ENCODE data around the gene LIPC.

Gene LIPC

DNA sequence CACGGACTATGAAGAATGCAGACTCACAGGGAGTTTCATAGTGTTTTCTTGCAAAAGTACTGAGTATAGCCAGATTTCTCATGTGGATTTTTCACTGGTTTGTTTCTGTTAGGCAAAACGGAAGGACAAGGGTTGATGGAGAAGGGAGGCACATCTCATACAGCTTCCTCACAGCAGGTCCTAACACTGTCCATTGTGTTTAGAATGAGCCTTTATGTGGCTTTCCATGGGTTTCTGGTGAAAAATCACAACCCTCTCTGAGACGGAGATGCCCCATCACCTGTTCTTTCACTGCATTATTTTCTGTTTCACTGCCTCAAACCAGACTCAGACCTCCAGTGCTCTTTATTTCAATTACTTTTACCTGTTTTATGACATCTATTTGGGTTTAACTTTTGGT lies 25.0 kb upstream of the LIPC start:
- DNase-seq (ENCODE audit: low read depth in 2 of 2), result no peak

DNA sequence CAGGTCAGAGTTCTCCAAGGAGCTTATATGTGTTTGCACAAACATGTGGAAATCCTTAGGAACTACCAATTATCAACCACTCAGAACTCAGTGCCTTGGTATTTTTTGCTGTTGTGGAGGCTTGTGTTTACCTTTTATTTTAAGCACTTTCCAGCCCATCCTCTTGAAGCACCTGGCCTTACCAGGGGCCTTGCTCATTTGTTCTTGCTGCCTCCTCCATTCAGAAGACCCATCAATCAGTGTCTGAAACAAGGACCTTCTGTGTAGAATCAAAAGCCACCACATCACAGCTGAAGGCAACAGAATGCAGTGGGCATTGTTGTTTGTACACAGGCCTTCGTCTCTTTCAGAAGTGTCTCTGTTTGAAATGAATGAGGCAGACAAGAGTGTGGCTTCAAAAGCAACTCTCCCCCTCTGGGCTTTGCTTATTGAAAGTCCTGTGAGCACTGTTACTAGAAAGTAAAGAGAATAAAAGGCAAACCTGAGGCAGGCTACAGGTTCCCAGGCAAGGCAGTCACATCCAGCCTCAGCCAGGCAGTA lies 24.5 kb upstream of the LIPC start:
- no peak for DNase-seq (ENCODE audit: low read depth in 2 of 2)

- DNase-seq (ENCODE audit: low read depth in 2 of 2), result no peak
Measured at GRCh38 chr15:58407778-58408177, 24.0 kb upstream of the LIPC start.

DNA sequence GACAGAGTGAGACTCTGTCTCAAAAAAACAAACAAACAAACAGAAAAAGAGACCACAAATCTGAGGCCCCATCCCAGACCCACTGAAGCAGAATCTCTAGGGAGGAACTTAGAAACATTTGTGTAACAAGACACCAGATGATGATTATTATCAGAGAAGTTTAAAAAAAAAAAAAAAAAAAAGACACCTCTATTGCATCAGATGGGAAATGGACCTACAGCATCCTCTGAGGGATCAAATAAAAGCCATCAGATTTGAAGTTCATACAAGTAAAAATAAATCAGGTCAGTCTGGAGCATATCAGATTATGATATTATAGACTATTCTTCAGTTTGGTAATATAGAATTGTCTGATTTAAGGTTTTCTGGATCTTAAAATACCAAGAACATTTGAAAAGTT lies 21.9 kb upstream of the LIPC start:
- no peak for DNase-seq (ENCODE audit: low read depth in 2 of 2)

DNA sequence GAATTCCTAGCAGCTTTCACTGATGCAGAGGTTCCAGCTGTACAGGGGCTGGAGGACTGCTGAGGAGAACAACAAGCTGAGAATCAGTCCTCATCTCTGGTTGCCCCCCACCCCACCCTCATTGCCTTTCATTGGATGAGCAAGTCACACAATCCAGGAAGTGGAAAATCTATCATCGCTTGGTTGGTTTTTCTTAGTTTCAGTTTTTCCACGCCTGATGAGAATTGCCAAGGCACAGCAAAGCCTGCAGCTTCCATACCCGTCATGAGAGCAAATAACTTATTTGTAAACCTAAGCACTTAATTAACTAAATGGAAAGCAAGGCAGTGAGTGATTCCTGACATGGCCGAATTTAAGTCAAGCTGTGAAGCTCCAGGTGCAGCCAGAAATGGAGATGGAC lies 21.4 kb upstream of the LIPC start:
- peak in 1 of 2 donors; percentile 17 for DNase-seq (ENCODE audit: low read depth in 2 of 2)

DNA sequence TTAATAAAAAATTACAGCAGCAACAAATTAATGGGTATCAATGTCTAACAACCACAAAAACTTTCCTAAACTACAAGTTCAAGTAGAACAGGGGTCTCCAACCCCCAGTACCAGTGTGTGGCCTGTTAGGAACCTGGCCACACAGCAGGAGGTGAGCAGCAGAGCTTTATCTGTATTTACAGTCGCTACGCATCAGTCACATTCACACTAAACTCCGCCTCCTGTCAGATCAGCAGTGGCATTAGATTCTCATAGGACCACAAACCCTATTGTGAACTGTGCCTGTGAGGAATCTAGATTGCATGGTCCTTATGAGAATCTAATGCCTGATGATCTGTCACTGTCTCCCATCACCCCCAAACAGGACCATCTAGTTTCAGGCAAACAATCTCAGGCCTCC lies 18.5 kb upstream of the LIPC start:
- DNase-seq (ENCODE audit: low read depth in 2 of 2), result no peak

GRCh38 chr15:58415636-58416035 lies 16.2 kb upstream of the LIPC start:
- DNase-seq (ENCODE audit: low read depth in 2 of 2), result no peak

GRCh38 chr15:58416963-58417362 lies 14.8 kb upstream of the LIPC start:
- no peak for DNase-seq (ENCODE audit: low read depth in 2 of 2)

DNA sequence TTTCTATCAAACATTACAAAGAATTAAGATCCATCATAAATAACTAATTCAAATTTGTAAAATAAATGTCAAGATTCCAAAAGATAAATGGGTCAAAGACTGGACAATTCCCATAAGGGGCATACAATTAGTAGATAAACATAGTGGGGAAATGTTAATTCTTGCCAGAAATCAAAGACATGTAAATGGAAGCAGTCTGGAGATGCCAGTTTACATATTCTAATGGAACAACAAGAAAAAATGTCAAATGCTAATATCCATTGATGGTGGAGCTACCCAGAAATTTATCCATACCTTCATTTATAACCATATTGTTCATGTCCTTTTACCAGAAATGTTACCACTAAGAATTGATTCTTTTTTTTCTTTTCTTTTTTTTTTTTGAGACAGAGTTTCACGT lies 13.7 kb upstream of the LIPC start:
- DNase-seq (ENCODE audit: low read depth in 2 of 2), result no peak

GRCh38 chr15:58419803-58420524 lies 11.8 kb upstream of the LIPC start:
- no peak for DNase-seq (ENCODE audit: low read depth in 2 of 2)

DNA sequence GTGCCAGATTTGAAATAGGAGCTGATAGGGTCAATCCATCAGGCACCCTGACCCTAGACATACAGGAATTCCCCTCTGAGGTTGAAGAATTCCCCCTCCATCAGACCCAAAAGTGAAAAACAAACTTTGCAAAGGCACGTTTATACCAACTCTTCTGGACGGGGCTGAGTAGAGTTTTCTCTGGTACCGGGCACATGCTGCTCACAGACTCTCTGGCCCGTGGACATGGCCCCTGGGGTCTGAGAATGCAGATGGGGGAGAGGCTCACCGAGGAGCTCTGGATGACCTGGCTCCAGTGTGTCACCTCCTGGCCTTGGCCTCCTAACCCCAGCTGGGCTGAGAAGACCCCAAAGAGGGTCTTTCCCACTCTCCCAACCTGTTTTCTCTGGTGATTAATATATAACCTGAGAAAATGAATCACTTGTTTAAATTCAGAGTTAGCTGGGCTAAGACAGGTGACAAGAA lies 11.2 kb upstream of the LIPC start:
- DNase-seq (ENCODE audit: low read depth in 2 of 2), result no peak

DNA sequence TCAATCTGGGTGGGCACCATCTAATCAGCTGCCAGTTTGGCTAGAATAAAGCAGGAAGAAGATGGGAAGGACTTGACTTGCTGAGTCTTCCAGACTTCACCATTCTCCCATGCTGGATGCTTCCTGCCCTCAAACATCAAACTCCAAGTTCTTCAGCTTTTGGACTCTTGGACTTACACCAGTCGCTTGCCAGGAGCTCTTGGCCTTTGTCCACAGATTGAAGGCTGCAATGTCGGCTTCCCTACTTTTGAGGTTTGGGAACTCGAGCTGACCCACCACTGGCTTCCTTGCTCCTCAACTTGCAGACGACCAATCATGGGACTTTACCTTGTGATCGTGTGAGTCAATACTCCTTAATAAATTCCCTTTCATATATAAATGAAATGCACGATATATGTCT lies 8.6 kb upstream of the LIPC start:
- DNase-seq (ENCODE audit: low read depth in 2 of 2), result no peak

- no peak for DNase-seq (ENCODE audit: low read depth in 2 of 2)
Measured at GRCh38 chr15:58423831-58424608, 7.8 kb upstream of the LIPC start.

DNA sequence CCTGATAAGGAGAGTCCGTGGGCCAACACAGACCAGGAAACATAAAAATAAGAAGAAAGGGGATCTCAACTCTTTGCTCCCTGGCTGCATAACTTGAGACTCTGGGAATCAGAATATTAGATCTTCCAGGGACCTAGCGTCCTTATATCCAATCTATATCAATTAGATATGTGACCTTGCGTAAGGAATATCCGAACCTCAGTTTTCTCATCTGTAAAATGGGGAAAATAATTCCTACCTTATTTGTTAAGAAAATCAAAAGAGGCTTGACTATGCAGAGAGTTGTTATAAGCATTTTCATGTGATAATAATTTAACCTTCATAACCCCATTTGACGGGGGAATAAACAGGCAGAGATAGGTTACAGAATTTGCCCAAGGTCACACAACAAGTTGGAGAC lies 7.1 kb upstream of the LIPC start:
- no peak for DNase-seq (ENCODE audit: low read depth in 2 of 2)

GRCh38 chr15:58425185-58425584 lies 6.6 kb upstream of the LIPC start:
- no peak for DNase-seq (ENCODE audit: low read depth in 2 of 2)

- no peak for DNase-seq (ENCODE audit: low read depth in 2 of 2)
Measured at GRCh38 chr15:58425834-58426233, 6.0 kb upstream of the LIPC start.

DNA sequence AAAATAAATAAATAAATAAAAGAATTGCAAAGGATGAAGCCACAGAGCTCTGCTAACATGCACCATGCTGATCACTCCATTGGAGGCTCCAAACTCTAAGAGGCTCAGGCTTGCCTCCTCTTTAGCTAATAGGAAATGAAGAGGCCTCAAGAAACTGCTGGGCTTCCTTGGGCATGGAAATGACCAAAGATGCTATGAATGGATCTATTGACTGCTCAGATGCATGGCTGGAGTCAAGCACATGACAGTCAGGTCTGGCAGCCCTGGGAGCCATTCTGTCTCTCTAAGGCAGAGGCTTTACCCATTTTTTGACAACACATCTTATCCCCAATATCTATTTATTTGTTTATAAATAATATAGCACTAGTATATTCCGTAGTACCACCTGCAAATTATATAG lies 5.3 kb upstream of the LIPC start:
- DNase-seq (ENCODE audit: low read depth in 2 of 2), result no peak

- no peak for DNase-seq (ENCODE audit: low read depth in 2 of 2)
Measured at GRCh38 chr15:58427987-58428386, 3.8 kb upstream of the LIPC start.

GRCh38 chr15:58430224-58430787 lies 1.5 kb upstream of the LIPC start:
- no peak for DNase-seq (ENCODE audit: low read depth in 2 of 2)

GRCh38 chr15:58432401-58432800 lies 610 bp downstream of the LIPC start:
- no peak for DNase-seq (ENCODE audit: low read depth in 2 of 2)

- no peak for DNase-seq (ENCODE audit: low read depth in 2 of 2)
Measured at GRCh38 chr15:58433597-58434333, 2.0 kb downstream of the LIPC start.

GRCh38 chr15:58434334-58434875 lies 2.6 kb downstream of the LIPC start:
- DNase-seq (ENCODE audit: low read depth in 2 of 2), result no peak

Data from stimulated activated CD8-positive, alpha-beta memory T cell treated with anti-CD3 and anti-CD28 coated beads, Interleukin-2, amount 100 ng/mL, for 48 hours (primary cell).